HG02798 (cell line): ENCODE results near the gene F11R.
"Not testable (repeated sequence)": the region's sequence is repeated elsewhere in the genome, so short reads cannot be mapped to it uniquely, and the experiment has no call there.

ENCODE experiments used
- ATAC-seq: cut with Tn5 transposase; IDR thresholded peaks from one replicate; pipeline ENCODE4 v1.9.1; 2021; ENCODE audit warnings: mild to moderate bottlenecking; ENCODE audit not compliant: unreplicated experiment, poor library complexity

F11R gene

GRCh38 chr1:161017181-161017580, 3.8 kb downstream of the F11R start:
- not testable (repeated sequence) for ATAC-seq

- ATAC-seq = not testable (repeated sequence)
Measured at GRCh38 chr1:161016683-161017082, 4.3 kb downstream of the F11R start.

DNA sequence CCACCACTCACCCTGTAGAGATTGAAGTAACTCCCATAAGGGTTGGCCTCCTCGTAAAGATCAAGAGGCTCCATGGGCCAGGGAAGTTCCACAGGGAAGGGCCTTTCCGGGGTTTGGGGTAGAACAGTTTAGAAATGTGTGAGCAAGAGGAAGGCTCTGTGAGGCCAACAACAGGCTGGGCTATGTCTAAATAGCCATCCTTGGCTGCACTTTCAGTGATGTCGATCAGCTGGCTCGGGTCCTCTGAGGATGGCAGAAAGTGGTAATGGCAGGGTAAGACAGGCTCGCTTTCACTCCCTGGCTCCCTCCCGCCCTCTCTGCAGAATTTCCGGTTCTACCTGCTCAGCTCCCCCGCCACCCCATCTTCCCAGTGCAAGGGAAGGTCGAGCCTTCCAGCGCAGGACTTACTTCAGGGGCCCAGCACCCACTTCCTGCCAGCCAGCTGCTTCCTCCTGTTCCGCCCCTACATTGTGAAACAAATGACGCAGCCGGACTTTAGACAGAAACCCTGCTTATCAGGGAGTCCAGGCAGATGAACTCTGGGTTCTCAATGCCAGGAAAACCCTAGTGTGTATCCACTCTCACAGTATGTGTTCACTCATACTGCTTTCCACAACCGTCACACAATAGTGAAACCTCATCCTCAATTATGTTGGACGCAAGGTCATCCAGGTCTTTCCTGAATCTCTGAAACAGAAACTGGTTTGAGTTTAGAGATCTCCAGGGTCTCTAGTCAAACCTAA, 7.3 kb downstream of the F11R start:
- ATAC-seq = peak; percentile 91

GRCh38 chr1:161013131-161013487, 7.8 kb downstream of the F11R start:
- no peak for ATAC-seq

- ATAC-seq = no peak
Measured at GRCh38 chr1:161012420-161012819, 8.5 kb downstream of the F11R start.

DNA sequence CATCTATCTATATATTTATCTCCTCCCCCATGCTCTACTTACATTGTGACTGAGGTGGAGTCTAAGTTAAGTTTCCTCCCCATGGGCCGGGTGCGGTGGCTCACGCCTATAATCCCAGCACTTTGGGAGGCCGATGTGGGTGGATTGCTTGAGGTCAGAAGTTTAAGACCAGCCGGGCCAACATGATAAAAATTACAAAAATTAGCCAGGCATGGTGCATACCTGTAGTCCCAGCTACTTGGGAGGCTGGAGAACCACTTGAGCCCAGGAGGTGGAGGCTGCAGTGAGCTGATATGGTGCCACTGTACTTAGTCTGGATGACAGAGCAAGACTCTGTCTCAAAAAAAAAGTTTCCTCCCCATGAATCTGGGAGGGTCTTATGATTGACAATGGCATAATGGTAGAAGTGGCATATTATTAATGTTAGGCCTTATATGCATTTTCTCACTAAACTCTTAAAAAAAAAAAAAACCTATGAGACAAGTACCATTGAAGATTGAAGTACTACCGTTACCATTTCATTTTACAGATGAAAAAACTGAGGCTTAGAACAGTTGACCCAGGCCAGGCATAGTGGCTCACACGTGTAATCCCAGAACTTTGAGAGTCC, 11.2 kb downstream of the F11R start:
- ATAC-seq = no peak

DNA sequence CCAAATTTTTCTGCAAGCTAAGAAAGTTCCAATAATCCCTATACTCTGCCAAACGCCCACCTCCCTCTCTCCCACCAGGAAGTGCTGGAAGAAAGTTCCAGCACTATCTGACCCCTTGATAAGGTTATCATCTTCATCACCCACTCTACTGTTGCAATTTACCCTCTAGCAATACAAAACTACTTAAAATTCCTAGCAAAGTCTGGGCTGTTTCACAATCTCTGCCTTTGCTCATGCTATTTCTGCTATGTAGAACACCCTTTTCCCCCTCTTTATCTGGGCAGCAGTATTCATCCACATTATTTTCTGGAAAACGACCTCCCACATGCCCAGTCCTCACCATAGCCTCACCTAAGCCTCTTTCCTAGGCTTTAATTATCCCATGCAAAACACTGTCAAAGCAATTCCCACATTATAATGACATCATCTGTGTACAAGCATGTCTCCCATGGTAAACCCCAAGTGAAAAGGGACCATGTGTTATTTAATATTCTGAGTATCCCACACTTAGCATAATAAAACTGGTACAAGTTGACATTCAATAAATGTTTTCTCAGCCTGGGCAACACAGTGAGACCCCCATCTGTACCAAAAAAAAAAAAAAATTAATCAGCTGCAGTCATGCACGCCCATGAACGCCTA, 12.0 kb downstream of the F11R start:
- no peak for ATAC-seq

- no peak for ATAC-seq
Measured at GRCh38 chr1:161007369-161007768, 13.6 kb downstream of the F11R start.

- ATAC-seq = no peak
Measured at GRCh38 chr1:161006563-161006962, 14.4 kb downstream of the F11R start.

DNA sequence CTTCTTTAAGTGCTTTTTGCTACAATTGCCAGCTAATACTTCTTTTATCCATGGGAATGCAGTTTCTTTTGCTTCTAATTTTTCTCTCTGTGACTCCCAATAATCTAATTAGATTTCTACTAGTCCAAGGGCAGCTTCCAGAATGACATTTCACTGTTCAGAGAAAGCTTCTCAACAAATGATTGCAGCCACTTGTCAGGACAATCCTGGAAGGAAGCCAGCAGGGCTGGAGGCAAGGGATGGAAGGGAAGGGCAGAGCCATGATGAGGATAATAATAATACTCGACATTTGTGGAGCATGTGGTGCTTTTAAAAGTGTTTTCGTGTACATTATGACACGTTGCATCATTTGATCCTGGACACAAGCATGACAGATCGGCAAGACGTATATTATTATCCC, 19.4 kb downstream of the F11R start:
- ATAC-seq = no peak

- ATAC-seq = no peak
Measured at GRCh38 chr1:161000736-161001480, 20.0 kb downstream of the F11R start.

GRCh38 chr1:160999376-160999775, 21.6 kb downstream of the F11R start:
- no peak for ATAC-seq

DNA sequence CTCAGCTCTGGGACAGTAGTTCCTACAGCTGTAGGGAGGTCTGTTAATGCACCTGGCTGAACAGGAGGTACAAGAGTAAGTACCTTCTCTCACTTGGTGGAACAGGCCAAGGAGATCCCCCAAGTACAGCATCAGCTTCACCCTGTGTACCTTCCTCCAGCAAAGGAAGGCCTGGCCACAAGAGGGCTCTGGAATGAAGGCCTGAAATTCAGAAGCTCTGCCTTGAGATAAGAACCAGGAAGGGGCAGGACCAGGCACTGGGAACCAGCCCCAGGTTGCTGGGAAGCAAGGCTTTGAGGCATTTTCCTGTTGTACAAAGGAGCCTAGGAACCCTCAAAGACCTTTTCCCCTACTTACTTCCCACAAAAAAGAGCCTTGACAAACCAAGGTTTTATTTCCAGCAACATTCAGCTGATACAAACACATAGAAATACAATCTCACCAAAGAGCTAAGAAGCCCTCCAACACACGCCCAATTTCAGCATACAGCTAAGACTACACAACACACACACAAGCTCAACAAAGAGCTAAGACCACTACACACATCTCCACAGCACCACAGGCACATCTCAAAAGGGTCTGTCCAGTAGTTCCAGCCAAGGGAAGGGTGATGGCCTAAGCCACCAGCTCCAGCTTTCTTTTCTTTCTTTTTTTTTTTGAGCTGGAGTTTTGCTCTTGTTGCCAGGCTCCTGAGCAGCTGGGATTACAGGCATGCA, 23.5 kb downstream of the F11R start:
- ATAC-seq = peak; percentile 38

DNA sequence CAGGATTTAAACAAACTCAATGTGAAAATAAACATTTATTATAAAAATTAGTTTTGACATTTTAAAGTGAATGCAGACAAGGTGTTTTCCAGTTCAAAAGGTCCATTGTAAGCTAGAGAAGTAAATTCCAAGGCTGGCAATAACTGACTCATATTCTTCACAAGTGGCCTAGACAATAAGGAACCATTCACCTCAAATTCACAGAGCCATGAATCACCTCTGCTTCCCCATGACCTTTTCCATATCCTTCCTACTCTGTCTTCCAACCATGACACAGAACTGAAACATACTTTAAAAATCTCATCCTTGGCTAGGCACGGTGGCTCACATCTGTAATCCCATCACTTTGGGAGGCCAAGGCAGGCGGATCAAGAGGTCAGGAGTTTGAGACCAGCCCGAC, 24.8 kb downstream of the F11R start:
- ATAC-seq = no peak

GRCh38 chr1:160993544-160994193, 27.3 kb downstream of the F11R start:
- no peak for ATAC-seq

- not testable (repeated sequence) for ATAC-seq
Measured at GRCh38 chr1:160992036-160992435, 28.9 kb downstream of the F11R start.

GRCh38 chr1:160987359-160988050, 33.4 kb downstream of the F11R start:
- ATAC-seq = no peak

GRCh38 chr1:160985723-160986122, 35.2 kb downstream of the F11R start:
- no peak for ATAC-seq
